Measurements from ENCODE around the gene CRCP.
A peak's percentile ranks its signal among the peaks of the same experiment; 100 is the strongest.

CRCP gene

DNA sequence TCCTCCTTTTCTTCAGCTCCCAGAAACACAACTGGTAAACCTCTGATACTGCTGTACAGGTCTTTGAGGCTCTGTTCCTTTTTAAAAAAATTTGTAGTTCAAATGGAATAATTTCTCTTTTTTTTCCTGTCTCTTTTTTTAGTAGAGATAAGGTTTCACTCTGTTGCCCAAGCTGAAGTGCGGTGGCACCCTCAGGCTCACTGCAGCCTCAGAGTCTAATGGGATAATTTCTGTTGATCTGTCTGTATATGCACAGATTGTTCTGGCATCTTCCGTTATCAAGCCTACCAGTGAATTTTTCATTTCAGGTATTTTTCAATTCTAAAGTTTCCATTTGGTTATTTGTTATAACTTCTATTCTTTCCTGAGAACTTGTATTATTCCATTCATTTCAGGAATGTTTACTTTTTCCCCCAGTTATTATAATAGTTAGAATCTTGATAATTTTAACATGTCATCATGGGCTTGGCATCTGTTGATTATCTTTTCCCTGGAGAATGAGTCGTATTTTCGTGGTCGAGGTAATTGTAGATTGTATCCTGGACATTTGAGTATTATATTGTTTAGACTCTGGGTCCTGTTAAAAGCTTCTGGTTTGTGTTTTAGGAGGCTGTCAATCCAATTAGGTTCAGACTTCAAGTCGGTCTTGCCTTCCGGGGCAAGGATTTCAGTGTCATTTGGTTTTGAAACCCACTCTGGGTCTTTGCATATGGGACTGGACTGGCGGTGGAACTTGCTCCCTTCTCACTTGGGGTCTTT is 24.5 kb downstream of the CRCP start:
- TF ChIP-seq CTCF (IDR thresholded peaks at IDR 0.05; ENCODE audit: control insufficient read depth, insufficient read depth, low read depth, low read length, missing control alignments) = no peak
- DNase-seq (ENCODE audit: low read depth) = no peak
- no peak overlapping the region for H3K4me3 ChIP-seq (ENCODE audit: control insufficient read depth, low read depth, low read length)

DNA sequence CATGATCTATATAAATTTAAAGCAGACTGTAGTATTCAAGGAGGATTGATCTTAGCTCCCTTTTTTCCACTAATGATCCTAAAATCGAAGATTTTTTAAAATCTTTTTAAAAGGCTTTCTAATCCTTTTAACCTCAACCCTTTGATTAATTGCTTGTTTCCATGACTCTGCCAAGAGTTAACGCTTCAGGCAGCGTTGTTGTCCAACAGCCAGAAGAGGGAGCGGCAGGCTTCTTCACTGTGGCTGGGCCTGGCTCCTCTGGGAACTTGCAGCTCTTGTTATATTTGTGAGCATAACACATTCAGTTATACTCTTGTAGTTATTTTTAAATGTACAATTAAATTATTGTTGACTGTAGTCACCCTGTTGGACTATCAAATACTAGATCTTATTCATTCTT is 26.3 kb downstream of the CRCP start:
- TF ChIP-seq CTCF (IDR thresholded peaks at IDR 0.05; ENCODE audit: control insufficient read depth, insufficient read depth, low read depth, low read length, missing control alignments) = peak; percentile 82
- H3K4me3 ChIP-seq (ENCODE audit: control insufficient read depth, low read depth, low read length) = no peak overlapping the region
- DNase-seq (ENCODE audit: low read depth) = peak; percentile 49

DNA sequence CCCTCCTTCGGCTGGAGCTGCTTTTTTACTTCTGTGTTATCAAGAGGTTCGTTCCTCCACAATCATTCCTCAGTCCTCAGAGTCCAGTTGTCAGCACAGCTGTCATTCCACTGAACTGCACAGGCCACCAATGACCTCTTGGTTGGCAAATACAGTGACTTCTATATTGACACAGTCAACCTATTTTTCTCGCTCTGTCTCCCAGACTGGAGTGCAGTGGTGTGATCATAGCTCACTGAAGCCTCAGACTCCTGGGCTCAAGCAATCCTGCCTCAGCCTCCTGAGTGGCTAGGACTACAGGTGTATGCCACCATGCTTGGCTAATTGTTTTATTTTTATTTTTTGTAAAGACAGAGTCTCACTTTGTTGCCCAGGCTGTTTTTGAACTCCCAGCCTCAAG is 27.7 kb downstream of the CRCP start:
- H3K4me3 ChIP-seq (ENCODE audit: control insufficient read depth, low read depth, low read length) = no peak overlapping the region
- TF ChIP-seq CTCF (IDR thresholded peaks at IDR 0.05; ENCODE audit: control insufficient read depth, insufficient read depth, low read depth, low read length, missing control alignments) = no peak
- no peak for DNase-seq (ENCODE audit: low read depth)

GRCh38 chr7:66142996-66143395 is 28.3 kb downstream of the CRCP start:
- no peak for DNase-seq (ENCODE audit: low read depth)
- no peak overlapping the region for H3K4me3 ChIP-seq (ENCODE audit: control insufficient read depth, low read depth, low read length)
- TF ChIP-seq CTCF (IDR thresholded peaks at IDR 0.05; ENCODE audit: control insufficient read depth, insufficient read depth, low read depth, low read length, missing control alignments) = no peak

DNA sequence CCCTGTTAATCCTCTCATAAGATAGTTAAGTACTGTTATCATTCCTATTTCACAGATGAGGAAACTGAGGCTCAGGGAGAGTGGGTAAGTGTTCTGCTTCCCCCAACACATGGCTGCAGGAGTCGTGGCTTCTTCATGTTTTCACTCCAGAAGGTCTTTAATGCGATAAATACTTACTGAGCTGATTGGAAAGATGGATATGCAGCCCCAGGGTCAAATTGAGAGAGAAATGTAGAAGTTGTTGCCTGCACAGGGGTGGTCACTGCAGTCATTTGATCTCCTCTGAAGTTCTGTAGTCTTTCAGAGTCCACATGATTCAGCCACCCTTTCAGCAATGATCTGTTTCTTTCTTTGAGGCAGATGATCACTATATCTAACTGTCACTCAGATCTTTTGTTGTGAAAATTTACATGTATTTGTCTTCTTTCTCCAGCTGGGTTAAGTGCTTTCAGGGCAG is 29.3 kb downstream of the CRCP start:
- TF ChIP-seq CTCF (IDR thresholded peaks at IDR 0.05; ENCODE audit: control insufficient read depth, insufficient read depth, low read depth, low read length, missing control alignments) = no peak
- DNase-seq (ENCODE audit: low read depth) = no peak
- H3K4me3 ChIP-seq (ENCODE audit: control insufficient read depth, low read depth, low read length) = no peak overlapping the region

GRCh38 chr7:66145400-66146104 is 30.9 kb downstream of the CRCP start:
- no peak overlapping the region for H3K4me3 ChIP-seq (ENCODE audit: control insufficient read depth, low read depth, low read length)
- DNase-seq (ENCODE audit: low read depth) = no peak
- TF ChIP-seq CTCF (IDR thresholded peaks at IDR 0.05; ENCODE audit: control insufficient read depth, insufficient read depth, low read depth, low read length, missing control alignments) = no peak

Data from AG09309 (cell line).